K562 (cell line): ENCODE results near the gene NFATC3. TPM values are rescaled to one million over a fixed set of nuclear protein-coding genes. Genes with fewer than 3 reads are reported as not detected.

Source experiments
- ARID1B ChIP-seq: fragments of 450-650 bp; IDR thresholded peaks from 2 replicates; pipeline ENCODE4 v1.6.1; 2016; ENCODE audit warnings: antibody characterized with exemption, mild to moderate bottlenecking, inconsistent platforms
- ARID2 ChIP-seq: fragments of 450-650 bp; IDR thresholded peaks from 2 replicates; pipeline ENCODE4 v1.6.1; 2017; ENCODE audit warnings: antibody characterized with exemption, mild to moderate bottlenecking
- CREM ChIP-seq: IDR thresholded peaks from 2 replicates; pipeline ENCODE4 v1.6.1; 2014; ENCODE audit warnings: antibody characterized with exemption, low read depth
- FOS ChIP-seq: IDR thresholded peaks from 3 replicates; pipeline ENCODE4 v1.6.1; 2011; ENCODE audit not compliant: insufficient read length; ENCODE audit errors: extremely low read depth
- FOXJ2 ChIP-seq: fragments of 200-800 bp; sonication (Bioruptor generic); IDR thresholded peaks from 2 replicates; pipeline ENCODE4 v1.6.1; 2016; ENCODE audit warnings: missing genetic modification characterization, missing compliant biosample characterization
- HMG20B ChIP-seq: fragments of 250-450 bp; sonication (Bioruptor Pico); IDR thresholded peaks from 2 replicates; pipeline ENCODE4 v1.5.0; 2021; ENCODE audit warnings: mild to moderate bottlenecking
- JUND ChIP-seq, 2 experiments: IDR thresholded peaks; 2 replicates in 1 of 2; 3 replicates in 1 of 2; pipeline ENCODE4 v1.6.1; 2011; ENCODE audit warnings: borderline replicate concordance in 2 of 2, low read depth in 2 of 2, low read length in 2 of 2, improper control_type of control experiment in 1 of 2, missing biosample characterization in 1 of 2, missing genetic modification characterization in 1 of 2, missing genetic modification reagents in 1 of 2
- PCBP2 ChIP-seq: fragments of 200-400 bp; formaldehyde crosslinking; IDR thresholded peaks from 2 replicates; pipeline ENCODE4 v1.6.1; 2018; ENCODE audit warnings: low read length, low read depth, mild to moderate bottlenecking, moderate library complexity; ENCODE audit not compliant: poor library complexity, severe bottlenecking
- RFX5 ChIP-seq: IDR thresholded peaks from 2 replicates; pipeline ENCODE4 v1.6.1; 2011; ENCODE audit warnings: low read depth, mild to moderate bottlenecking, improper control_type of control experiment, low read length
- SMAD1 ChIP-seq: fragments of 150-350 bp; IDR thresholded peaks from 2 replicates; pipeline ENCODE4 v1.6.1; 2014; ENCODE audit warnings: low read length, low read depth; ENCODE audit not compliant: partially characterized antibody
- SP2 ChIP-seq: IDR thresholded peaks from 2 replicates; pipeline ENCODE4 v1.6.1; 2011; ENCODE audit warnings: mild to moderate bottlenecking, low read depth, low read length, moderate library complexity; ENCODE audit not compliant: poor library complexity, severe bottlenecking; ENCODE audit errors: extremely low read depth
- STAG1 ChIP-seq: sonication (generic); formaldehyde crosslinking; IDR thresholded peaks from 2 replicates; pipeline ENCODE4 v1.5.0; 2020; ENCODE audit warnings: missing genetic modification reagents, borderline replicate concordance
- TAF1 ChIP-seq: IDR thresholded peaks from 2 replicates; pipeline ENCODE4 v1.6.1; 2011; ENCODE audit warnings: mild to moderate bottlenecking, low read length, moderate library complexity; ENCODE audit not compliant: insufficient read depth, control insufficient read depth, severe bottlenecking; ENCODE audit errors: extremely low read depth
- U2AF1 ChIP-seq: fragments of 200-400 bp; formaldehyde crosslinking; optimal IDR thresholded peaks from 2 replicates; pipeline ENCODE3; 2017; ENCODE audit warnings: mild to moderate bottlenecking, low read depth, low read length, moderate library complexity
- ZC3H8 ChIP-seq: fragments of 450-650 bp; IDR thresholded peaks from 2 replicates; pipeline ENCODE4 v1.6.1; 2017
- ZNF232 ChIP-seq: sonication (generic); formaldehyde crosslinking; IDR thresholded peaks from 2 replicates; pipeline ENCODE4 v1.8.0; 2022; ENCODE audit warnings: mild to moderate bottlenecking, missing genetic modification reagents
- ZNF311 ChIP-seq: fragments of 250-450 bp; sonication (Bioruptor Pico); IDR thresholded peaks from 2 replicates; pipeline ENCODE4 v1.4.0; 2020; ENCODE audit warnings: mild to moderate bottlenecking, moderate library complexity
- ZNF561 ChIP-seq: fragments of 450-650 bp; formaldehyde crosslinking; conservative IDR thresholded peaks from 2 replicates; pipeline ENCODE4 v1.4.0; 2020; ENCODE audit warnings: mild to moderate bottlenecking, moderate library complexity
- ZNF644 ChIP-seq: fragments of 200-800 bp; sonication (Bioruptor generic); IDR thresholded peaks from 2 replicates; pipeline ENCODE4 v1.6.1; 2016; ENCODE audit warnings: low read depth, missing genetic modification characterization, missing compliant biosample characterization
- ZSCAN32 ChIP-seq: fragments of 450-650 bp; formaldehyde crosslinking; IDR thresholded peaks from 2 replicates; pipeline ENCODE4 v1.4.0; 2020; ENCODE audit warnings: mild to moderate bottlenecking, moderate library complexity
- polyA plus RNA-seq, 8 experiments: library from polyadenylated mRNA; depleted of rRNA in 4 of 8; stranded (reverse) in 5 of 8; unstranded in 3 of 8; fragments of >200 nt; fragmentation: Nextera tagmentation in 2 of 8; fragmentation: Illumina TruSeq in 1 of 8; extraction: Ambion mirVana in 2 of 8; extraction: Trizol in 1 of 8; gene quantifications; 2 replicates each; pipeline versions ENCODE4 v1.2.1 to v1.2.3, GENCODE V29; 2011 to 2014; ENCODE audit warnings: inconsistent platforms in 1 of 8, missing spikeins in 1 of 8
- total RNA-seq, 7 experiments: library from RNA; depleted of rRNA in 6 of 7; stranded (reverse); fragments of >200 nt in 6 of 7; fragmentation: Illumina TruSeq in 2 of 7; extraction: Trizol in 2 of 7; gene quantifications; 2 replicates each; pipeline versions ENCODE4 v1.2.1 to v1.2.3, GENCODE V29; 2011 to 2021; ENCODE audit warnings: low replicate concordance in 1 of 7
- TF ChIP-seq, protein P1 (sequence below): fragments of 450-650 bp; IDR thresholded peaks from one replicate; pipeline ENCODE4 v1.6.1; 2018; ENCODE audit warnings: mild to moderate bottlenecking, moderate library complexity; ENCODE audit not compliant: partially characterized antibody
- TF ChIP-seq, protein P2 (sequence below): fragments of 250-450 bp; sonication (Bioruptor Pico); IDR thresholded peaks from 2 replicates; pipeline ENCODE4 v1.9.0; 2021; ENCODE audit warnings: mild to moderate bottlenecking
- TF ChIP-seq, protein P3 (sequence below): fragments of 250-450 bp; sonication (Bioruptor Pico); IDR thresholded peaks from 2 replicates; pipeline ENCODE4 v1.5.0; 2021
- TF ChIP-seq, protein P4 (sequence below), 2 experiments: fragments of 200-800 bp in 1 of 2; sonication (Bioruptor generic) in 1 of 2; sonication (generic) in 1 of 2; formaldehyde crosslinking in 1 of 2; IDR thresholded peaks in 1 of 2; conservative IDR thresholded peaks in 1 of 2; 2 replicates each; pipeline versions ENCODE4 v1.5.0 to v1.6.1; 2016 to 2020; ENCODE audit warnings: missing compliant biosample characterization in 1 of 2, missing genetic modification characterization in 1 of 2, missing genetic modification reagents in 1 of 2

NFATC3 gene
- total and polyA plus RNA-seq, 9 of the 15 experiments (the other 6 are each of a cell fraction or from before 2014, with no cell fraction given) = 15.7 to 98.4 (median 59.4) TPM

DNA sequence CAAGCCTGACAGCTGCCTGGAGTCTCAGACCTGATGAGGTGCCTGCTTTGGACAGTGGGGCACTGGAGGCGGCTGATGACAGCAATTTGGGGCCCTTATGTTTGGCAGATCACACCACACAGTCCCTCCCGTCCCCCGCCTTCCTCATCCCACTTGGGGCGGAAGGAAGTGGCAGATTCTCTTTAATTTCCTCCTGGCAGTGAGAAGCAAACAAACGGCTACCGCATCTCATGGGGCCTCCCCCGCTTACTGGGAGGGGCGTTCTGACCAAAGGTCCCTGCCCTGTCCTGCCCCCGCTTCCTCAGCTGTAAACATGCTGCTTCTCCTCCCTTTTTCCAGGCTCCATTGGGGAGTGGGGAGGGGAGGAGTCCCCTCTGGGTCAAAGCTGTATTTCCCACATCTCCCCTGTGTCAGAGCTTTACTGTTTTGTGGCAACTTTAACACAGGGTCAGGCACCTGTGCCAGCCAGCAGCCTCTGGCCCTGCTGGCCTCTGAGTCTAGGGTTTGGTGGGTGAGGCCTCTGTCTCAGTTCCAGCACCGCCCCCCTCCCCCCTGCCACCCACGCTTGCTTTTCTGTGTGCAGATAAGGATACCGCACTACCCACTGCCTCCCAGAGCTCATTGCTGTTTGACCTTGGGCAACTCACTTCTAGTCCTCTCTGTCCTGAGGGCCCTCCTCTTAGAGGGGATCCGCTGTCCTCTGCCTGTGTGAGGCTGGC, 5.4 kb upstream of the NFATC3 start (continued):
- TF ChIP-seq, protein P1, sequence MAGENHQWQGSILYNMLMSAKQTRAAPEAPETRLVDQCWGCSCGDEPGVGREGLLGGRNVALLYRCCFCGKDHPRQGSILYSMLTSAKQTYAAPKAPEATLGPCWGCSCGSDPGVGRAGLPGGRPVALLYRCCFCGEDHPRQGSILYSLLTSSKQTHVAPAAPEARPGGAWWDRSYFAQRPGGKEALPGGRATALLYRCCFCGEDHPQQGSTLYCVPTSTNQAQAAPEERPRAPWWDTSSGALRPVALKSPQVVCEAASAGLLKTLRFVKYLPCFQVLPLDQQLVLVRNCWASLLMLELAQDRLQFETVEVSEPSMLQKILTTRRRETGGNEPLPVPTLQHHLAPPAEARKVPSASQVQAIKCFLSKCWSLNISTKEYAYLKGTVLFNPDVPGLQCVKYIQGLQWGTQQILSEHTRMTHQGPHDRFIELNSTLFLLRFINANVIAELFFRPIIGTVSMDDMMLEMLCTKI = no peak
- TF ChIP-seq, protein P2, sequence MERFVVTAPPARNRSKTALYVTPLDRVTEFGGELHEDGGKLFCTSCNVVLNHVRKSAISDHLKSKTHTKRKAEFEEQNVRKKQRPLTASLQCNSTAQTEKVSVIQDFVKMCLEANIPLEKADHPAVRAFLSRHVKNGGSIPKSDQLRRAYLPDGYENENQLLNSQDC (CRISPR knock-in tag) = no peak
- TF ChIP-seq, protein P3, sequence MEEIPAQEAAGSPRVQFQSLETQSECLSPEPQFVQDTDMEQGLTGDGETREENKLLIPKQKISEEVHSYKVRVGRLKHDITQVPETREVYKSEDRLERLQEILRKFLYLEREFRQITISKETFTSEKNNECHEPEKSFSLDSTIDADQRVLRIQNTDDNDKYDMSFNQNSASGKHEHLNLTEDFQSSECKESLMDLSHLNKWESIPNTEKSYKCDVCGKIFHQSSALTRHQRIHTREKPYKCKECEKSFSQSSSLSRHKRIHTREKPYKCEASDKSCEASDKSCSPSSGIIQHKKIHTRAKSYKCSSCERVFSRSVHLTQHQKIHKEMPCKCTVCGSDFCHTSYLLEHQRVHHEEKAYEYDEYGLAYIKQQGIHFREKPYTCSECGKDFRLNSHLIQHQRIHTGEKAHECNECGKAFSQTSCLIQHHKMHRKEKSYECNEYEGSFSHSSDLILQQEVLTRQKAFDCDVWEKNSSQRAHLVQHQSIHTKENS (CRISPR knock-in tag) = no peak
- peak; percentile 68 for TF ChIP-seq ZNF644
- TF ChIP-seq ARID2 = no peak
- no peak for TF ChIP-seq FOS
- no peak for TF ChIP-seq SP2
- TF ChIP-seq ZNF311 = peak; percentile 59; the same call in 1 of the 2 replicates
- TF ChIP-seq JUND (IDR thresholded peaks at IDR 0.05; ENCODE audit: borderline replicate concordance, low read depth, low read length) = peak; percentile 39; the same call in 1 of the 2 replicates
- TF ChIP-seq JUND (tag; IDR thresholded peaks at IDR 0.05; ENCODE audit: borderline replicate concordance, low read depth, low read length) = peak; percentile 72; the same call in 1 of the 3 replicates
- no peak for TF ChIP-seq ZNF232 (CRISPR knock-in tag)
- TF ChIP-seq STAG1 = no peak
- no peak for TF ChIP-seq U2AF1
- TF ChIP-seq ZNF561 (CRISPR knock-in tag) = no peak
- TF ChIP-seq PCBP2 = no peak
- no peak for TF ChIP-seq ZC3H8
- peak; percentile 87 for TF ChIP-seq ARID1B
- peak; percentile 5; the same call in 1 of the 2 replicates for TF ChIP-seq ZSCAN32 (CRISPR knock-in tag)
- TF ChIP-seq, protein P4, sequence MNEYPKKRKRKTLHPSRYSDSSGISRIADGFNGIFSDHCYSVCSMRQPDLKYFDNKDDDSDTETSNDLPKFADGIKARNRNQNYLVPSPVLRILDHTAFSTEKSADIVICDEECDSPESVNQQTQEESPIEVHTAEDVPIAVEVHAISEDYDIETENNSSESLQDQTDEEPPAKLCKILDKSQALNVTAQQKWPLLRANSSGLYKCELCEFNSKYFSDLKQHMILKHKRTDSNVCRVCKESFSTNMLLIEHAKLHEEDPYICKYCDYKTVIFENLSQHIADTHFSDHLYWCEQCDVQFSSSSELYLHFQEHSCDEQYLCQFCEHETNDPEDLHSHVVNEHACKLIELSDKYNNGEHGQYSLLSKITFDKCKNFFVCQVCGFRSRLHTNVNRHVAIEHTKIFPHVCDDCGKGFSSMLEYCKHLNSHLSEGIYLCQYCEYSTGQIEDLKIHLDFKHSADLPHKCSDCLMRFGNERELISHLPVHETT (CRISPR knock-in tag; conservative IDR thresholded peaks at IDR 0.05 in 1 of 2, IDR thresholded peaks at IDR 0.05 in 1 of 2) = peak in 1 of 2 experiments; percentile 89; a peak in 2 of 4 replicates
- TF ChIP-seq HMG20B (CRISPR knock-in tag) = no peak
- TF ChIP-seq RFX5 = no peak
- peak; percentile 74 for TF ChIP-seq CREM
- peak; percentile 50 for TF ChIP-seq TAF1
- TF ChIP-seq SMAD1 = no peak
- no peak for TF ChIP-seq FOXJ2 (tag)
